Measurements from ENCODE around the gene ANKS6.

ANKS6 gene

DNA sequence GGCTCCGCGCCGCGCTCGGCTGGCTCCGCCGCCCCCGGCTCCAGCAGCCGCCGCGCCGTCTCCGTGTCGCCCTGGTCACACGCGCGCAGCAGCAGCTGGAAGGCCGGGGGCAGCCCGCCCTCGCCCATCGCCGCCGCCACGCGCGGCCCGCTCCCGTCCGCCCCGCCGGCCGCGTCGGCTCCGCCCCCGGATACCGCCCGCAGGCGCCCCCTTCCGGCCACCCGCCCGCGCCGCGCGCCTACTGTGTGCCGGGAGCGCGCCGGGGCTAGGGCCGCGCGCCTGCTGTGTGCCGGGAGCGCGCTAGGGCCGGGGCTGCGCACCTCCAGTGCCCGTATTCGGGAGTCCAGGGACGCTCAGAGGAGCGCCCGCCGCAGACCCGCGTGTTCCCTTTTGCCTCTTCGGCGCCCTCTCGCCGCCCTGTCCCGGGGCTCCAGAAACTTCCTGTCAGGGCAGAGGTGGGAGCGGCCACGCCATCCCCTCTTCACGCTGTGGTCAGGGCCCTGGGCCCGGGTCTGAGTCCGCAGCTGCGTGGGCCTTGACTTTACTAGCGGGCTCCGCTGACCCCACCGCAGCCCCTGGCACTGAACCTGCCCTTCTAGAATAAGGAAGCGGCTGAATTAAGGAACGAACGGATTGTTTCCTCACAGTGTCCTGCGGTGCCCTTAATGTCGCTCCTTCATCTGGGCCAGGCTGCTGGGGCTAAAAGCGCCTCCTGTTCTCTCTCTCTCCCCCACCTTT is at the start of gene ANKS6:
ANKS6 (minus strand) TSS at position 192 of the 738 bp plus-strand sequence; CDS start at position 128, 64 bp downstream.
- Histone ChIP-seq H2AFZ (ENCODE audit: low read length, unreplicated experiment) (peak within 1 kb of the TSS; percentile 87), H3K27ac (ENCODE audit: low read depth, low read length) (no peak within 1 kb of the TSS), H3K4me1 (ENCODE audit: control insufficient read depth, insufficient read depth, low read length, unreplicated experiment) (peaks cover 7% of the 10 kb centered on the region), H3K4me3 (ENCODE audit: low read depth, low read length) (peak within 1 kb of the TSS; percentile 96), H3K27me3 (ENCODE audit: insufficient read depth, low read length) (no peaks in the 10 kb centered on the region), H3K79me2 (ENCODE audit: control insufficient read depth, insufficient read depth, low read length, unreplicated experiment) (peaks cover 19% of the 10 kb centered on the region), H3K36me3 (ENCODE audit: insufficient read depth, low read length) (no peaks in the 10 kb centered on the region)

DNA sequence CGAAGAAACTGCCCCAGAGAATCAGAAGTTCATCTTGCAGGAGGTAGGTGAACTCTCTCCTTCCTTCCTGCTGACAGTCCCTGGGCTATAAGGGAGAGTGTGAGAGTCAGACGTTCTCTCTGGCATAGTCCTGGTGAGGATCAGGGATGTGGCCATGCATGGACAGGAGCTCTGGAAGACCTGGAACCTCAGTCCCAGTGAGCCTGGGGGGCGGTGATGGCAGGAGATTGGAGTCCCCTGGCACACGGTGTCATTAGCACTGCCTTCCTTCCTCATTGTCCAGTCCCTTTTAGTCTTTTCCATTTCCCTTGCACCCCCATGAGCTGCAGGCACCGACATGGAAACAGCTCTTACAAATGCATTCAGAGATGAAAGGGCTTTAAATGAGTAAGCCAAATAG is 49.7 kb upstream of the ANKS6 start:
- no peak overlapping the region for H3K27ac ChIP-seq (ENCODE audit: low read depth, low read length)
- H3K79me2 ChIP-seq (ENCODE audit: control insufficient read depth, insufficient read depth, low read length, unreplicated experiment): no peaks in the 10 kb centered on the region
- H3K4me3 ChIP-seq (ENCODE audit: low read depth, low read length): no peak overlapping the region
- H3K4me1 ChIP-seq (ENCODE audit: control insufficient read depth, insufficient read depth, low read length, unreplicated experiment): no peaks in the 10 kb centered on the region
- H2AFZ ChIP-seq (ENCODE audit: low read length, unreplicated experiment): no peak overlapping the region
- no peaks in the 10 kb centered on the region for H3K36me3 ChIP-seq (ENCODE audit: insufficient read depth, low read length)
- no peaks in the 10 kb centered on the region for H3K27me3 ChIP-seq (ENCODE audit: insufficient read depth, low read length)

DNA sequence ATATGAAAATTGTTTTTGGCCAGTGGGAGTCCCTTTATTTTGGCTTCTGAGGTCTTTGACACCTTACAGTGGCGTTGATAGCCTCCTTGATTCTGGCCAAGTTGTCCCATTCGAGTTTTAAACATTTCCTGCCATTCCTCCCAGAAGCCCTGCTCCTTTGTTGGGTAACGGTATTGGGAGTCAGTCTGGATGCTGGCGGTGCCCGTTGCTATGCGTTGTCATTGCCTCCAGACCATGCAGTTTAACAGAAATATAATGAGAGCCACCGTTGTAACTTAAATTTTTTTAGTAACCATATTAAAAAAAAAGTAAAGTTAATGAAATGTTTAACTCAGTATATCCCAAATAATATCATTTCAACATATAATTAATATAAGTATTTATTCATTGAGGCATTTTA is 46.2 kb upstream of the ANKS6 start:
- no peak overlapping the region for H3K4me3 ChIP-seq (ENCODE audit: low read depth, low read length)
- no peak overlapping the region for H3K27ac ChIP-seq (ENCODE audit: low read depth, low read length)
- H3K36me3 ChIP-seq (ENCODE audit: insufficient read depth, low read length): no peaks in the 10 kb centered on the region
- H3K27me3 ChIP-seq (ENCODE audit: insufficient read depth, low read length): no peaks in the 10 kb centered on the region
- H3K4me1 ChIP-seq (ENCODE audit: control insufficient read depth, insufficient read depth, low read length, unreplicated experiment): no peaks in the 10 kb centered on the region
- H2AFZ ChIP-seq (ENCODE audit: low read length, unreplicated experiment): no peak overlapping the region
- H3K79me2 ChIP-seq (ENCODE audit: control insufficient read depth, insufficient read depth, low read length, unreplicated experiment): no peaks in the 10 kb centered on the region

DNA sequence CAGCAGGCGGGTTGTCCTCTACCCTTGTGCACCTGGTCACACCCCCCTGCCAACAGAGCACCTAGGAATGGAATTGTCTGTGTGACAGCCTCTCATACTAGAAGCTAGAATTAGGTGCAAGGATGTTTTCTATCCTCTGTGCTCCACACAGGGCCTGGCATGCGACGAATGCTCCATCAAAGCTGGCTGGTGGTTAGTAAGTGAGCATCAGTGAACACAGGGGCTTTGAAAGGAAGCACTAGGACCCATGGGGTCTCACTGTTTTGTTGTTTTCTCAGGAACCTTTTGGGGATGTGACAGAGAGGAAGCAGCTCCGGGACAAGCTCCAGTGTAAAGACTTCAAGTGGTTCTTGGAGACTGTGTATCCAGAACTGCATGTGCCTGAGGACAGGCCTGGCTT is 43.4 kb upstream of the ANKS6 start:
- no peaks in the 10 kb centered on the region for H3K4me1 ChIP-seq (ENCODE audit: control insufficient read depth, insufficient read depth, low read length, unreplicated experiment)
- no peaks in the 10 kb centered on the region for H3K79me2 ChIP-seq (ENCODE audit: control insufficient read depth, insufficient read depth, low read length, unreplicated experiment)
- H2AFZ ChIP-seq (ENCODE audit: low read length, unreplicated experiment): no peak overlapping the region
- no peak overlapping the region for H3K4me3 ChIP-seq (ENCODE audit: low read depth, low read length)
- no peak overlapping the region for H3K27ac ChIP-seq (ENCODE audit: low read depth, low read length)
- H3K36me3 ChIP-seq (ENCODE audit: insufficient read depth, low read length): no peaks in the 10 kb centered on the region
- H3K27me3 ChIP-seq (ENCODE audit: insufficient read depth, low read length): no peaks in the 10 kb centered on the region

DNA sequence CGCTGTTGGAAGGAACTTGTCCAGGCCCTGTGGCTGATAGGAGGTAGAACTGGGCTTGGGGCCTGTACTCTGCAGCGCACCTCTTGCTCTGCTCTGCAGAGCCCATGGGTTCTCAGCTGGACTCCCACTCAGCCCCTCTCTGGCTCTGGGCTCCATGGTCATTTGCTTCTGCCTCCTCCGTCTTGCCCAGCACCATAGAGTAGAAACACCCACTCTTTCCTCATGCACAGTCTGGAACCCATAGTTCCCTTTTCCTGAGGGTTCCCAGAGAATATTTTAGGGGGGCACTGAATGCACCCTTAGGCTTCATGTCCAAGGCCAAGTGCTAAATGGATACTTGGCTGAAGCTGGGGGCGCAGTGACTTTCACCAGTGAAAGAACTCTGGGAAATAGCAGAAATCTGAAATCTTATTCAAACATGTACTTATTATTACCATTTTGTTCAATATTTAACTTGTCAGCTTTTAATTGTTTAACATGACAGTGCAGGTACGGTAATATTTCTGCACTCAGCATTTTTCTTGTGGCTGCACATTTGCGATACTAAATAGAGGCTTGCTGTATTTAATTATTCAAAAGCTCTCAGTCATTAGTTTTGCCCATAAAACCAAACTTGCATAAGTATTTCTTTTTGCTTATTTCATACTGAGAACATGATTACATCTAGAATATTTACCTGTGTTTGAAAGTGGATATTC is 42.7 kb upstream of the ANKS6 start:
- no peaks in the 10 kb centered on the region for H3K36me3 ChIP-seq (ENCODE audit: insufficient read depth, low read length)
- no peaks in the 10 kb centered on the region for H3K4me1 ChIP-seq (ENCODE audit: control insufficient read depth, insufficient read depth, low read length, unreplicated experiment)
- no peak overlapping the region for H3K4me3 ChIP-seq (ENCODE audit: low read depth, low read length)
- H3K27me3 ChIP-seq (ENCODE audit: insufficient read depth, low read length): no peaks in the 10 kb centered on the region
- no peak overlapping the region for H2AFZ ChIP-seq (ENCODE audit: low read length, unreplicated experiment)
- no peak overlapping the region for H3K27ac ChIP-seq (ENCODE audit: low read depth, low read length)
- no peaks in the 10 kb centered on the region for H3K79me2 ChIP-seq (ENCODE audit: control insufficient read depth, insufficient read depth, low read length, unreplicated experiment)

DNA sequence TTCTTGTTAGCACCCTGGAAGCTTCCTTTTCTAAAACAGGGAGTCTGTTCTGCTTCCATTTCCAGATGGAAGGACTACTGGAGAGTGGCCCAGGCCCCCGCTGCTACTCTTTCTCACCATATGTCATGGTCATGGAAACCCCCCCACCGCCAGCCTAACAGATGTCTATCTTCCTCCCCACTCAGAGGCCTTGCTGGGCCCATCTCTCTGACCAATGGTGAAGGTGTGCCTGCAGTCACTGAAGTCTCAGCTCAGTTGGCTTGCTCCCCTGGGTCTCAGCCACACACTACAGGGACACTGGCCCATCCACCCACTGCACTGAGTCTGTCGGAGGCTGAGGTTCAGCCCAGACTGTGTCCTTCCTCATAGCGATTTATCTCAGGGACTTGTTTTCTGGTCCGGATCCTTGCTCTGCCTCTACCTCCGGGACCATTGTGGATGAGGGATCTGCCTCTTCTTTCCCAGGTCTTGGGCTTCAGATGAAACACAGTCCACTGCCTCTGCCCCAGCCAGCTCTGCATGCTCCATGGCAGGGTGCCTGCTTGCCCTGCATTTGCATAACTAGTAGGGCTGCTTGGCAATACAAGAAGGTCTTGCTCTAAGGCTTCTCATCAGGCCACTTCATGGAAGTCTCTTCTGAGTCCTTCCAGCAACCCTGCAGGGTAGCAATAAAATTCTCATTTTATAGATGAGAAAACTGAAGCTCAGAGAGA is 42.0 kb upstream of the ANKS6 start:
- no peak overlapping the region for H2AFZ ChIP-seq (ENCODE audit: low read length, unreplicated experiment)
- H3K79me2 ChIP-seq (ENCODE audit: control insufficient read depth, insufficient read depth, low read length, unreplicated experiment): no peaks in the 10 kb centered on the region
- H3K27me3 ChIP-seq (ENCODE audit: insufficient read depth, low read length): no peaks in the 10 kb centered on the region
- no peaks in the 10 kb centered on the region for H3K4me1 ChIP-seq (ENCODE audit: control insufficient read depth, insufficient read depth, low read length, unreplicated experiment)
- H3K27ac ChIP-seq (ENCODE audit: low read depth, low read length): no peak overlapping the region
- H3K4me3 ChIP-seq (ENCODE audit: low read depth, low read length): no peak overlapping the region
- H3K36me3 ChIP-seq (ENCODE audit: insufficient read depth, low read length): no peaks in the 10 kb centered on the region

DNA sequence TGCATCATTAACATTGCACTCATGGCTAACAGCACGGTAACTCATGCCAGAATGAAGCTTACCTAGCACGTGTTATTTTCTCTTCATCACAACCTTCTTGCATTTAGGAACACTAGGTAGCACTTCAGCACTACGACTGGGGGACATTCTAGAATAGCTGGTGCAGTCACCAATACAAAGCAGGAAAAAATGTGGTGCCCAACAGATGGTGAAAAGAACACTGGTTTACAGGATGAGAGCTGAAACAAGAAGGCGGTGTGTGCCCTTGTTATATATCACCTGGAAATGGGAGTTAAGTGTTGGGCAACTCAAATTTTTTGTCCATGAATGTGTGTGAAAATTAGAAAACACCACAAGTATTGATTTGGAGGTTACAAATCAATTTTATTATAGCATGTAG is 41.2 kb upstream of the ANKS6 start:
- Histone ChIP-seq H3K79me2 (ENCODE audit: control insufficient read depth, insufficient read depth, low read length, unreplicated experiment) (no peaks in the 10 kb centered on the region), H3K27ac (ENCODE audit: low read depth, low read length) (no peak overlapping the region), H3K4me3 (ENCODE audit: low read depth, low read length) (no peak overlapping the region), H3K4me1 (ENCODE audit: control insufficient read depth, insufficient read depth, low read length, unreplicated experiment) (no peaks in the 10 kb centered on the region), H2AFZ (ENCODE audit: low read length, unreplicated experiment) (no peak overlapping the region), H3K36me3 (ENCODE audit: insufficient read depth, low read length) (no peaks in the 10 kb centered on the region), H3K27me3 (ENCODE audit: insufficient read depth, low read length) (no peaks in the 10 kb centered on the region)

DNA sequence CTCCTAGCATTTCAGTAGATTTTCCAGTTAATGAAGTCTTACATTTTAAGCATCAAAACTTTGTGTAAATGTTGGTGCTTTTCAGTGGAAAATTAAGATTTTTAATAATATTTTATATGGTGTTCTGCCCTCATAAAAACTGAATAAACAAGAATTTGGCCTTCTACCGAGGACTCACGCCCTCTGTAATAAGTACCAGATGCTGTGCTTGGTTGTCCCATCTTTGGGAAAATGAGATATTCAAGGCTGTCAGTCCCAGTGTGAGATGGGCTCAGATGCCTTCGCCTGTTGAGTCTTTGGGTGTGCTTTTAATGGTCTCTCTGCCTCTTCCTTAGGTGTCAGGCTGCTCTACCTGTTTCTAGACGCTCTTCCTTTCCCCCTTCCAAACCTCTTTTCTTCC is 39.9 kb upstream of the ANKS6 start:
- Histone ChIP-seq H3K4me1 (ENCODE audit: control insufficient read depth, insufficient read depth, low read length, unreplicated experiment) (no peaks in the 10 kb centered on the region), H3K36me3 (ENCODE audit: insufficient read depth, low read length) (no peaks in the 10 kb centered on the region), H3K27me3 (ENCODE audit: insufficient read depth, low read length) (no peaks in the 10 kb centered on the region), H3K4me3 (ENCODE audit: low read depth, low read length) (no peak overlapping the region), H3K27ac (ENCODE audit: low read depth, low read length) (no peak overlapping the region), H3K79me2 (ENCODE audit: control insufficient read depth, insufficient read depth, low read length, unreplicated experiment) (no peaks in the 10 kb centered on the region), H2AFZ (ENCODE audit: low read length, unreplicated experiment) (no peak overlapping the region)

DNA sequence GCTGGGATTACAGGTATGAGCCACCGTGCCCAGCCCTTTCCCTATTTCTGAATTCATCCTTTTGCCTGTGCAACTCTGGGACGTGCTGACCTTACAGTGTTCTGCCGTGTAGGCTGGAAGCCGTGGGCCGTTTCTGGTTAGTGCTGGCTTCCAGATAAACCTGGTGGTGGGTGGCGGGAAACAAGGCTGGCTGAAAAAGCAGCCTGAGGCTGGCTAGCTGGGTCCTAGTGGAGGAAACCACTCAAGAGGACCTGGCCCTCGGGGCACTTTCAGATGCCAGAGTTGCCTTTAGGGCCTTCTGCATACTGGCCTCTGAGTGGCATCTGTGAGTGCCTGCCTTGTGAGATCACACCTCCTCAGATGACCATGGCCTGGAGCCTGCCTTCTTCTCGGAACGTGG is 38.0 kb upstream of the ANKS6 start:
- Histone ChIP-seq H3K27me3 (ENCODE audit: insufficient read depth, low read length) (no peaks in the 10 kb centered on the region), H3K4me1 (ENCODE audit: control insufficient read depth, insufficient read depth, low read length, unreplicated experiment) (no peaks in the 10 kb centered on the region), H2AFZ (ENCODE audit: low read length, unreplicated experiment) (no peak overlapping the region), H3K36me3 (ENCODE audit: insufficient read depth, low read length) (no peaks in the 10 kb centered on the region), H3K4me3 (ENCODE audit: low read depth, low read length) (no peak overlapping the region), H3K27ac (ENCODE audit: low read depth, low read length) (no peak overlapping the region), H3K79me2 (ENCODE audit: control insufficient read depth, insufficient read depth, low read length, unreplicated experiment) (no peaks in the 10 kb centered on the region)

DNA sequence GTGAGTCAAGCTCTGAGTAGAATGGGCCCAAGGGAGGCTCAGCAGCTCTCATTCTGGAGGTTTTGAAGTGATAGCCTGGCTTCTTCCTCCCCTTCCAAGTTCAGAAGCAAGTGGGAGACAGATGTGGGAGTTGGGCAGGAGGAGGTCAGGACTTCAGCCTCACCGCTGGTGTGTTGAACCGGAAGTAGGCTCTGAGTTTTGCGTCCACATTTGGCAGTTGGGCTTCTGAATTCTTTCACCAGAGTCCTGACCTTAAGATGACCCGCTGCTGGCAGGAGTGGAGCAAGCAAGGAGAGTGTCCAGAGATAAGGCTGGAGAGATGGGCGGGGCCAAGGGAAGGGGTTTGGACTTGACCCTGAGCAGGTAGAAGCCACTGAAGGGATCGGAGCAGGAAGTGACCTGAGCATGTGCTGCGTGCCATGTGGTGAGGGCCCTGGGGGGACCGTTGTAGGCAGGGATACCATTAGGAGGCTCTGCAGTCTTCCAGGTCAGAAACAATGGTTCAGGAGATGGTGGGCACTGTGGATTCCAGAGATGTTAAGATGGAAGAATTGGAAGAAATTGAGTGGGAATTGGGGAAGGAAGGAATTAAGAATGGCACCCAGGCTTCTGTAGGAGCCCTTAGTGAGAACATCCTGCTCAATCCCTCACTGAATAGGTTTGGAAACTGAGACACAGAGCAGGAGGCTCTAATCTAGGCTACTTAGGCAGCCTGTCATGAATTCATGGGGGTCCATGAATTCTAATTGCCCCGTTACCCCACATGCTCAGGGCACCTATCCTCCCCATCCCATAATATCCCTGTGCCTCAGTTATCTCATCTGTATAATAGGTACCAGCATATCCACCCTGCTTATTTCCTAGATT is 37.0 kb upstream of the ANKS6 start:
- H3K36me3 ChIP-seq (ENCODE audit: insufficient read depth, low read length): no peaks in the 10 kb centered on the region
- H3K79me2 ChIP-seq (ENCODE audit: control insufficient read depth, insufficient read depth, low read length, unreplicated experiment): no peaks in the 10 kb centered on the region
- H2AFZ ChIP-seq (ENCODE audit: low read length, unreplicated experiment): no peak overlapping the region
- no peak overlapping the region for H3K4me3 ChIP-seq (ENCODE audit: low read depth, low read length)
- no peak overlapping the region for H3K27ac ChIP-seq (ENCODE audit: low read depth, low read length)
- H3K4me1 ChIP-seq (ENCODE audit: control insufficient read depth, insufficient read depth, low read length, unreplicated experiment): no peaks in the 10 kb centered on the region
- H3K27me3 ChIP-seq (ENCODE audit: insufficient read depth, low read length): no peaks in the 10 kb centered on the region

Data from ACC112 (cell line).